Tibial artery (tissue), 4 donors: Measurements from ENCODE around the gene AP3S2.
"Not testable (repeated sequence)": the region's sequence is repeated elsewhere in the genome, so short reads cannot be mapped to it uniquely, and the experiment has no call there.

Experiments
- DNase-seq, 2 donors: peaks; one replicate each; pipeline ENCODE4 v3.0.0-alpha.2; 2019
- H3K27ac ChIP-seq, 2 donors: fragments of 200-600 bp; sonication (generic) in 1 of 2; 1 replicate in 1 of 2; 2 replicates in 1 of 2; pipeline ENCODE4 v1.5.1; 2018 to 2019; ENCODE audit warnings: mild to moderate bottlenecking in 1 of 2
- H3K27me3 ChIP-seq, 2 donors: fragments of 200-600 bp; sonication (generic) in 1 of 2; one replicate each; pipeline versions ENCODE4 v1.5.1 to v1.6.0; 2016 to 2019
- H3K36me3 ChIP-seq, 3 donors: fragments of 200-600 bp; sonication (generic) in 2 of 3; one replicate each; pipeline ENCODE4 v1.5.1; 2016 to 2019; ENCODE audit warnings: mild to moderate bottlenecking in 2 of 3
- H3K4me1 ChIP-seq, 4 donors: fragments of 200-600 bp; sonication (generic) in 2 of 4; 1 replicate in 3 of 4; 2 replicates in 1 of 4; pipeline ENCODE4 v1.5.1; 2016 to 2019
- H3K4me3 ChIP-seq, 2 donors: fragments of 200-600 bp; sonication (generic) in 1 of 2; 1 replicate in 1 of 2; 2 replicates in 1 of 2; pipeline ENCODE4 v1.5.1; 2018 to 2019; ENCODE audit warnings: mild to moderate bottlenecking in 2 of 2
- H3K9me3 ChIP-seq, 3 donors: fragments of 200-600 bp; sonication (generic) in 1 of 3; one replicate each; pipeline ENCODE4 v1.5.1; 2016 to 2019
- CTCF ChIP-seq, 2 experiments: fragments of 200-600 bp in 1 of 2; fragments of 450-650 bp in 1 of 2; IDR thresholded peaks; one replicate each; pipeline ENCODE4 v1.5.1; 2017 to 2019; ENCODE audit warnings: antibody characterized with exemption in 2 of 2, mild to moderate bottlenecking in 1 of 2, moderate library complexity in 1 of 2
- intact Hi-C: fragments of 100-400 bp; cut with DNase I; formaldehyde crosslinking; loops from one replicate; pipeline ENCODE4 v1.15.0; 2023; ENCODE audit warnings: low total_unique reads

Gene AP3S2

GRCh38 chr15:89875741-89876140 is 18.1 kb downstream of the AP3S2 start:
- intact Hi-C loops = loop anchor here (2.0 kb wide), 1 partner anchor 115 kb away; no protein-coding TSS in a partner anchor
- H3K4me1 ChIP-seq = peaks cover 0 to 6% (median 0%) of the 10 kb centered on the region in 4 donors
- H3K27ac ChIP-seq = no peak overlapping the region
- no peak for DNase-seq
- H3K4me3 ChIP-seq = no peak overlapping the region
- H3K36me3 ChIP-seq = peaks cover 26 to 61% (median 32%) of the 10 kb centered on the region in 3 donors
- H3K9me3 ChIP-seq = no peaks in the 10 kb centered on the region
- no peak for TF ChIP-seq CTCF (IDR thresholded peaks at IDR 0.05)
- H3K27me3 ChIP-seq = no peaks in the 10 kb centered on the region

GRCh38 chr15:89874926-89875564 is 18.7 kb downstream of the AP3S2 start:
- peak; percentile 77 to 85 for DNase-seq
- intact Hi-C loops = no loop called here
- Histone ChIP-seq H3K4me1 (peaks cover 0 to 6% (median 0%) of the 10 kb centered on the region in 4 donors), H3K27me3 (no peaks in the 10 kb centered on the region), H3K27ac (no peak overlapping the region), H3K4me3 (no peak overlapping the region), H3K9me3 (no peaks in the 10 kb centered on the region), H3K36me3 (peaks cover 33 to 61% (median 33%) of the 10 kb centered on the region in 3 donors)
- TF ChIP-seq CTCF (IDR thresholded peaks at IDR 0.05) = peak; percentile 92 to 94

- Histone ChIP-seq H3K36me3 (peaks cover 13 to 39% (median 32%) of the 10 kb centered on the region in 3 donors), H3K27ac (no peak overlapping the region), H3K4me3 (no peak overlapping the region), H3K4me1 (peaks cover 0 to 6% (median 0%) of the 10 kb centered on the region in 4 donors), H3K9me3 (no peaks in the 10 kb centered on the region), H3K27me3 (no peaks in the 10 kb centered on the region)
- intact Hi-C loops = no loop called here
- no peak for TF ChIP-seq CTCF (IDR thresholded peaks at IDR 0.05)
- no peak for DNase-seq
Measured at GRCh38 chr15:89870688-89871288, 23.0 kb downstream of the AP3S2 start.

- H3K9me3 ChIP-seq = no peaks in the 10 kb centered on the region
- peaks cover 15 to 41% (median 33%) of the 10 kb centered on the region in 3 donors for H3K36me3 ChIP-seq
- H3K4me3 ChIP-seq = no peak overlapping the region
- no peaks in the 10 kb centered on the region for H3K27me3 ChIP-seq
- peaks cover 0 to 2% (median 0%) of the 10 kb centered on the region in 4 donors for H3K4me1 ChIP-seq
- H3K27ac ChIP-seq = no peak overlapping the region
- TF ChIP-seq CTCF (IDR thresholded peaks at IDR 0.05) = no peak
- DNase-seq = no peak
- intact Hi-C loops = no loop called here
Measured at GRCh38 chr15:89870006-89870405, 23.8 kb downstream of the AP3S2 start.

GRCh38 chr15:89869490-89869889 is 24.3 kb downstream of the AP3S2 start:
- peaks cover 20 to 44% (median 38%) of the 10 kb centered on the region in 3 donors for H3K36me3 ChIP-seq
- DNase-seq, H3K27ac ChIP-seq, intact Hi-C loops, H3K4me1 ChIP-seq, H3K27me3 ChIP-seq, H3K4me3 ChIP-seq, H3K9me3 ChIP-seq: not testable (repeated sequence)

GRCh38 chr15:89864958-89865739 is 28.6 kb downstream of the AP3S2 start:
- no peak for TF ChIP-seq CTCF (IDR thresholded peaks at IDR 0.05)
- no peaks in the 10 kb centered on the region for H3K4me1 ChIP-seq

More at GRCh38 chr15:89864958-89865739, 28.6 kb downstream of the AP3S2 start:
- no peaks in the 10 kb centered on the region for H3K27me3 ChIP-seq
- no peaks in the 10 kb centered on the region for H3K9me3 ChIP-seq
- intact Hi-C loops = no loop called here
- no peak overlapping the region for H3K4me3 ChIP-seq
- H3K36me3 ChIP-seq = peaks cover 38 to 56% (median 54%) of the 10 kb centered on the region in 3 donors
- no peak overlapping the region for H3K27ac ChIP-seq
- DNase-seq = no peak
